GM12873 (cell line): ENCODE data around the gene PIGO.

Experiments used
- CTCF ChIP-seq: IDR thresholded peaks from 2 replicates; pipeline ENCODE4 v1.5.1; 2012; ENCODE audit warnings: low read depth, mild to moderate bottlenecking, moderate library complexity, low read length, control low read depth; ENCODE audit not compliant: insufficient read depth; ENCODE audit errors: missing control alignments

PIGO gene

GRCh38 chr9:35051069-35051967 lies 45.1 kb downstream of the PIGO start:
- TF ChIP-seq CTCF: peak; percentile 75

- no peak for TF ChIP-seq CTCF
Measured at GRCh38 chr9:35048511-35048910, 47.9 kb downstream of the PIGO start.

GRCh38 chr9:35044071-35044470 lies 52.3 kb downstream of the PIGO start:
- no peak for TF ChIP-seq CTCF

GRCh38 chr9:35042891-35043545 lies 53.4 kb downstream of the PIGO start:
- no peak for TF ChIP-seq CTCF

- TF ChIP-seq CTCF: no peak
Measured at GRCh38 chr9:35042081-35042604, 54.2 kb downstream of the PIGO start.
